Lower leg skin (tissue), 3 donors: ENCODE measurements around the gene MEAK7.

Experiments
- POLR2A ChIP-seq, 2 donors: fragments of 450-650 bp; IDR thresholded peaks; one replicate each; pipeline ENCODE4 v1.6.1; 2016 to 2017; ENCODE audit warnings: antibody characterized with exemption in 2 of 2, mild to moderate bottlenecking in 1 of 2, moderate library complexity in 1 of 2
- TF ChIP-seq, protein P1 (sequence below), 3 donors: fragments of 450-650 bp; IDR thresholded peaks; one replicate each; pipeline ENCODE4 v1.5.1; 2016; ENCODE audit warnings: antibody characterized with exemption in 3 of 3, mild to moderate bottlenecking in 3 of 3, moderate library complexity in 2 of 3

DNA sequence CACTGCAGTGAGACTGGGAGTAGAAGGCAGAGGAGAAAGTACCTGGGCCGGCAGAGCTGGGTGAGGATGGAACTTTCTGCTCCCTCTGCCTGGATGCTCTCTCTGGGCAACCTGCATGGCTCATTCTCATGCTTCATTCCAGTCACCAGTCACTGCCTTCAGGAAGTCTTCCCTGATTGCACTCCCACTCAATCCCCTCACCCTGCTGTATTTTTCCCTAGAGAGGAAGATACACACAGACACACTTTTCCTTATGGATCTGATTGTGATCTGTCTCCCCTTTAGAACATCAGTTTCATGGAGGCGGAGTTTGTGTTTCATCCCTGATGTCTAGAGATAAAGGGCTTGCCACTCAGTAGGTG lies 44.9 kb downstream of the MEAK7 start:
- TF ChIP-seq, protein P1, sequence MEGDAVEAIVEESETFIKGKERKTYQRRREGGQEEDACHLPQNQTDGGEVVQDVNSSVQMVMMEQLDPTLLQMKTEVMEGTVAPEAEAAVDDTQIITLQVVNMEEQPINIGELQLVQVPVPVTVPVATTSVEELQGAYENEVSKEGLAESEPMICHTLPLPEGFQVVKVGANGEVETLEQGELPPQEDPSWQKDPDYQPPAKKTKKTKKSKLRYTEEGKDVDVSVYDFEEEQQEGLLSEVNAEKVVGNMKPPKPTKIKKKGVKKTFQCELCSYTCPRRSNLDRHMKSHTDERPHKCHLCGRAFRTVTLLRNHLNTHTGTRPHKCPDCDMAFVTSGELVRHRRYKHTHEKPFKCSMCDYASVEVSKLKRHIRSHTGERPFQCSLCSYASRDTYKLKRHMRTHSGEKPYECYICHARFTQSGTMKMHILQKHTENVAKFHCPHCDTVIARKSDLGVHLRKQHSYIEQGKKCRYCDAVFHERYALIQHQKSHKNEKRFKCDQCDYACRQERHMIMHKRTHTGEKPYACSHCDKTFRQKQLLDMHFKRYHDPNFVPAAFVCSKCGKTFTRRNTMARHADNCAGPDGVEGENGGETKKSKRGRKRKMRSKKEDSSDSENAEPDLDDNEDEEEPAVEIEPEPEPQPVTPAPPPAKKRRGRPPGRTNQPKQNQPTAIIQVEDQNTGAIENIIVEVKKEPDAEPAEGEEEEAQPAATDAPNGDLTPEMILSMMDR (IDR thresholded peaks at IDR 0.05), result no peak
- no peak for TF ChIP-seq POLR2A (IDR thresholded peaks at IDR 0.05)
